GM19099 (cell line): ENCODE data around the gene IBA57.

Experiments used
- POLR2A ChIP-seq: IDR thresholded peaks from 3 replicates; pipeline ENCODE4 v1.6.1; 2011; ENCODE audit warnings: low read depth; ENCODE audit not compliant: insufficient read length; ENCODE audit errors: extremely low read depth

The IBA57 gene

DNA sequence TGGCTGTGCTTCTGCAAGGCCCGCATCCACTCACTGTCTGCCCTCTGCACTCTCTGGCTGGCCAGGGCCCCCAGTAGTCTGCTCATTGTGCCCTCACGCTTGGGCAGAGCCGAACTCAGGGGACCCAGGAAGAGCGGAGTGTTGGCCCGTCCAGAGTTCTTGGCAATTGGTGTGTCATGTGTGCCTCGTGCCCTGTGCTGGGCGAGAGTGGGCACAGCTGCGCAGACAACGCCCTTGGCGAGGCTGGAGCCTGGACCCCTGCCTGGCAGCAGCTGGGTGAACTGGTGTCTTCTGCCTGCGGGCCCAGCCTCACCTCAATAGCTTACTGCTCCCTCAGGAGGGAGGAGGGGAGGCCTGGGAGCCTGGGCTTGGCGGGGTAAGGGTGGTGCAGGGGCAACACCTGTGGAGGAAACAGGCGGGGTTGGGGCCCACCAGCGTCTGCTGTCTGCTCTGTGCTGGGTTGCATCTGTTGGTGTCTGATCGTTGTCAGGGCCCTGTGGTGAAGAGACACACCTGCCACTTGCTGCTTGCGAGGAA lies 23.4 kb upstream of the IBA57 start:
- no peak for TF ChIP-seq POLR2A

DNA sequence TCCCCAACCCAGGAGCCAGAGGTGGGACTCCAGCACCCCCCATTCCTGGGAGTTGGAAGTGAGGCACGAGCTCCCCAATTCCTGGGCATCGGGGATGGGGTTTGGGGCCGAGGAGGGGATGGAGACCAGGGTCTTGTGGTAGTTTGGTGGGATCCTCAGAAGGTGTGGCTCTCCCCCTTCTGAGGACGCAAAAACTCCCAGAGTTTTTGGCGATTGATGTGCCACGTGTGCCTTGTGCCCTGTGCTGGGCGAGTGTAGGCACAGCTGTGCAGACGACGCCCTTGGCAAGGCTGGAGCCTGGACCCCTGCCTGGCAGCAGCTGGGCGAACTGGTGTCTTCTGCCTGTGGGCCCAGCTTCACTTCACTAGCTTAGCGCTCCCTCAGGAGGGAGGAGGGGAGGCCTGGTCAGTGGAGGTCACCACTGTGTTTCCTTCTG lies 22.9 kb upstream of the IBA57 start:
- no peak for TF ChIP-seq POLR2A

DNA sequence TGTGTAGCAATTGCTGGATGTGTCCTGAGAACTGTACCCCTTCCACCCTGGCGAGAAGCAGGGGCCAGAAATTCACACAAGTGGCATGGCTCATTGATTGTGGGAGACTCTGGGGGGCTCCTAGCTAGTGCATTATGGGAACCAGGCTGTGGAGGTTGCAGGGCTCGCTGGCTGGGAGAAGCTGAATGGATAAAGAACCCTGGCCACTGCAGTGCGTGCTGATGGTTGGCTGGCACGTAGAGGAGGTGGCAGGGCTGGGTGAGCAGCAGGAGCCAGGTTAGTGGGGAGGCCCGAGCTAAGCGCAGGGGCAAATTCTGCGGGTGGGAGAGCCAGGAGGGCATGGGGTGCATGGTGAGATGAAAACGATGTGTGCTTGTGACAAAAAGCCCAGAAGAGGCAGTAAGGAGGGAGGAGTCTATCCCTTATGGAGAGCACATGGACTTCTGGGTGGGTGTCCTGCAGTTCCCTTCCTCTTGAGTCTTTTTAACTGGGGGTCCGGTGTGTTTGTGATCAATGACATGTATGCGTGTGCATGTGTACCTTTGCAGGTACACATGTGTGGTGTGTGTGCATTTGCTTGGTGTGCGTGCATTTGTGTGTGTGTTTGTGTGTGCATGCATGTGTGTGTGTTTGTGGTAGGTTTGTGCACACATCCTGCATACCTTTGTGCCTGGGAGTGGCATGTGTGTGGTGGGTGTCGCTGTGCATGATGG lies 22.0 kb upstream of the IBA57 start:
- TF ChIP-seq POLR2A = no peak

DNA sequence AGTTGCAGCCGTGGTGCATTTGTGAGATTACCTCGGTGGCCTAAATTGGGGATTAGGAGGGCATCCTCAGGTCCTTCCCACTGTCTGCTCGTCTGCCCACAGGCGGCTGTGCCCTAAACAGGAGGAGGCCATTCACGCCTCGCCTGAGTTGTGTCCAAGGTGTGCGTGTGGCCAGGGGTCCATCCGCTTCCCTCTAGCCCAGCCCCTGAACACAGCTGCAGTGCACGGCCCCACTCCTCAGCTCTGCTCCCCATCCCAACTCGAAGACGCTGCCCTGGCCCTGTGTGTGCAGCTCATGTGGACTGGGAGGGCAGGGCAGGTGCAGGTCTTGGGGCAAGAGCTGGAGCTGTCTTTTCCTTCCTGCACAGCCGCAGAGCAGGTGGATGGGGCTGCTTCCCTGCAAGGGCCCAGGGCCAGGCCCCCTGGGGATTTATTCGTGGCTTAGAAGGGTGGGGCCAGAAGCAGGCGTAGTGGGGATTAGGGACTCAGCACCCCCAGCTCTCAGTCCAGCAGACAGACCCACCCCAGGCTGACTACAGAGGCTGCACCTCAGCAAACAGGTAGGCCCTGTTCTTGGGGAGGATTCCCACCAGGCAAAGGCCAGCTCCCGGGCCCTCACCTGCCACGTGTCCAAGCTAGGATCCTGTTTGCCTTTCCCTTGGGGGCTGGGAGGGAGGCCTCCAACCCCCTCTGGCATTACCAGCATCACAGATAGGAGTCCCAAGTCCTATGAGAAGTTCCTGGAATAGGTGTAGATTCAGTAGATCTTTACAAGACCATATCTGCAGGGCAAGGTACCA lies 21.2 kb upstream of the IBA57 start:
- no peak for TF ChIP-seq POLR2A

DNA sequence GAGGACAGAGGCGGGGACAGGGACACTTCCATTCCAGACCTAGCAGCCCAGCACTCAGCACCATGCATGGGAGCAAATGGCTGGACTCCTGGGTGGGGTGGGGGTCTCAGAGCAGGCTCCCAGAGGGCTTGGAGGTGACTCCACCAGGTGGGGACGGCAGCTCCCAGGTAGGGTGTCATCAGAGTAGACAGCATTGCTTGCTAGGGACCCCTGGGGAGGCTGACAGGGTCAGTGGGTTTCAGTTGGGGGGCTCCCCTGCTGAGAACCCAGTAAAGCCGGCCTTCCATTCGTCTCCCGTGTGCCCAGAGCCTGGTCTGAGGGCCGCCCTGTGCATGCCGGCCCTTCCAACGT lies 20.6 kb upstream of the IBA57 start:
- no peak for TF ChIP-seq POLR2A

DNA sequence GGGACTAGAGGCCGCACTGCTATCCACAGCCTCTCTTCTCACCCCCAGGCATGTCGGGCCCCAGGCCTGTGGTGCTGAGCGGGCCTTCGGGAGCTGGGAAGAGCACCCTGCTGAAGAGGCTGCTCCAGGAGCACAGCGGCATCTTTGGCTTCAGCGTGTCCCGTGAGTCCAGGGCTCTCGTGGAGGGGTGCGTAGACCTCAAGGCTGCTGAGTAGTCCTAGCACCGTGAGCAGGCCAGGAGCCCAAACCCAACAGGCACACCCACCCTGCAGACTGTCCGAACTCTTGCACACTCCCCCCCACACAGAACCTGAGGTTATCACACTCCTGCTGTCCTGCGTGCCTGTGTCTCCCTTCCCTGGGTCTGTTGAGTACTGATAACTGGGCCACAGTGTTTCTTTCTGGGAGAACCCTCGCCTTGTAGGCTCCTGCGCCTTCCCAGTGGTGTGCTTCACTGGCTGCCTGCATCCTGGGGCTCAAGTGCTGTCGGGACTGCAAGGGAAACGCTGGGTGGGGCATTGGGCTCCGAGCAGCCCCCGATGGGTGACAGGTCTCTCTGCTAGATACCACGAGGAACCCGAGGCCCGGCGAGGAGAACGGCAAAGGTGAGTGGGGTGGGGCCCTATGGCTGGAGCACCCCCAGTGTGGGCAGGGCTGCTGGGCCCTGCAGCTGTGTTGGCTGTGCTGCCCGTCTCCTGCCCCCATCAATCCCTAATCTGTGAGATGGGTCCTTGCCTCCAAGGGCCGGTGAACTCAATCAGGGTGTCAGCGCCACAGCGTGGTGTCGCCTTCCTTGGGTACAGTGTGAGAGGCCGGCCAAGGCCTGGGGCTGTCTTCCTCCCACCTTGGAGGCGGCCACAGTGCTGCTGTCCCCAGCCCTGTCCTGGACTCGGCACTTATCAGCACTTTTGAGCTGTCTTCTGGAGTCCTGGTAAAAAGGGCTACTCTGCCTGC lies 19.9 kb upstream of the IBA57 start:
- TF ChIP-seq POLR2A = no peak

DNA sequence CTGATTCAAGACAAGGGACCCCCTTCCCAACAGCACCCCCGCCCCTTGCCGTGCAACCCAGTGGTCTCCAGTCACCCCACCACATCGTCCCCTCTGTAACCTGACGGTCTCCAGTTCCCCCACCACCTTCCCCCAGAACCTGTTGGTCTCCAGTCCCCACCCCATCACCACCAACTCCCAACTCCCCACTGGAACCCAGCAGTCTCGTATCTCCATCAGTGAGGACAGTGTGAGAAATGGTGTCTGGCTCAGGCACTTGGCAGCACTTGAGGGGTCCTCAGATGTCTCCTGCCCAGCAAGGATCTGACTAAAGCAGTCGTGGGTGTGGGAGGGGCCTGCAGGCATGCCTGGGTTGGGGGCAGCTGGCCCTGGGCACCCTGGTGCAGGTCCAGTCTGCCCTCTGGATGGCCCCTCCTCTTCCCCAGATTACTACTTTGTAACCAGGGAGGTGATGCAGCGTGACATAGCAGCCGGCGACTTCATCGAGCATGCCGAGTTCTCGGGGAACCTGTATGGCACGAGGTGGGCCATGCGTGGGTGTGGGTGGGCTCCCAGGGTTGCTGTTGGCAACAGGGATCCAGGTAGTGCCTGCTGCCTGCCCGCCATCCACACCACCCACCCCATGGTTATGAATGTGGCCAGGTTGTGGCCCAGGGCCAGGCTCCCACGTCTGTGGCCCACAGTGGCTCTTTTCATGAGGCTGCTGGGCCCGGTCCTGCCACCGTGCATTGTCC lies 19.0 kb upstream of the IBA57 start:
- no peak for TF ChIP-seq POLR2A

DNA sequence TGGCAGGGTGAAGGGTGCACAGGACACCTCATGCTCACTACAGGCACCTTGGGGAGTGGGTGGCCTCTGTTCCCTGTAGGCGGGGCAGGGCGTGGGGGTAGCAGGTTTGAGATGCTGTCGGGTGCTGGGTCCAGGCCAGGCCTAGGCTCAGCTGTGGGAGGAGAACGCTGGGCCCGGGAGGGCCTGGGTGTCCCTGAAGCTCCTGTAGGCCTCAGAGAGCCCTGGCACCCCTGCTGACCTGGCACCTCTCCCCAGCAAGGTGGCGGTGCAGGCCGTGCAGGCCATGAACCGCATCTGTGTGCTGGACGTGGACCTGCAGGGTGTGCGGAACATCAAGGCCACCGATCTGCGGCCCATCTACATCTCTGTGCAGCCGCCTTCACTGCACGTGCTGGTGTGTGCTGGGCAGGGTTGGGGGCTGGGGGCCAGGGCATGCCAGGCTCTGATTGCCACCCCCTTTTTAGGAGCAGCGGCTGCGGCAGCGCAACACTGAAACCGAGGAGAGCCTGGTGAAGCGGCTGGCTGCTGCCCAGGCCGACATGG lies 18.4 kb upstream of the IBA57 start:
- no peak for TF ChIP-seq POLR2A

DNA sequence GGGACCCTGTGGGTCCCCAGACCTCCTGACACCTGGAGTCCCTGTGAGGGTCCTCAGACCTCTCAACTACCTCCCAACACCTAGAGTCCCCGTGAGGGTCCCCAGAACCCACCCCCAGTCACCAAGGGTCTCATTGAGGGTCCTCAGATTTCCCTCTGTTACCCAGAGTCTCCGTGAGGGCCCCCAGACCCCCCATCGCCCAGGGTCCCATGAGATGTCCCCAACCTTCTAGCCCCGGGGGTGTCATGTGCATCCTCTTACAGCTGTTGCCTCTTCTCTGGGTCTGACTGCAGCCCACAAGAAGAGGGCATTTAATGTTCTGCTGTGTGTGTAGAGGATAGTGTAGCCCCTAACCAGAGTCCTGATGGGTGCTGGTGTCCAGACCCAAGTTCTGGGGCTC lies 17.8 kb upstream of the IBA57 start:
- TF ChIP-seq POLR2A = no peak

DNA sequence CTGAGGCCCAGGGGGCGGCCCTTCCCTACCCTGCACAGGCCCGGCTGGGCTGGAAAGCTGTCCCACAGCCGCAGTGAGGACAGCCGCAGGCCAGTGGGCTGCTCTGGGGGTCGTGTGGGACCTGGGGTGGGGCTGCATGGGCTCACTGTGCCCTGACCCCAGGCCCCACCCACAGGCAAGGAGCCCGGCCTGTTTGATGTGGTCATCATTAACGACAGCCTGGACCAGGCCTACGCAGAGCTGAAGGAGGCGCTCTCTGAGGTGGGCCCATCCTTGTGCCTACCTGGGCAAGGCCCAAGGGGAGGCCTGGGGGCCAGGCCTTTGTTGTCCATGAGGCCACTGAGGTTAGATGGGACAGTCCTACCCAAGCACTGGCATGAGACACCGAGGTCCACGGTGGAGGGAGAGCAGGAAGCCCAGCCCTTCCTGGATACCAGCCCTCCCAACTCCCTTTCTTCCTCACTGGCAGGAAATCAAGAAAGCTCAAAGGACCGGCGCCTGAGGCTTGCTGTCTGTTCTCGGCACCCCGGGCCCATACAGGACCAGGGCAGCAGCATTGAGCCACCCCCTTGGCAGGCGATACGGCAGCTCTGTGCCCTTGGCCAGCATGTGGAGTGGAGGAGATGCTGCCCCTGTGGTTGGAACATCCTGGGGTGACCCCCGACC lies 17.3 kb upstream of the IBA57 start:
- TF ChIP-seq POLR2A = no peak

DNA sequence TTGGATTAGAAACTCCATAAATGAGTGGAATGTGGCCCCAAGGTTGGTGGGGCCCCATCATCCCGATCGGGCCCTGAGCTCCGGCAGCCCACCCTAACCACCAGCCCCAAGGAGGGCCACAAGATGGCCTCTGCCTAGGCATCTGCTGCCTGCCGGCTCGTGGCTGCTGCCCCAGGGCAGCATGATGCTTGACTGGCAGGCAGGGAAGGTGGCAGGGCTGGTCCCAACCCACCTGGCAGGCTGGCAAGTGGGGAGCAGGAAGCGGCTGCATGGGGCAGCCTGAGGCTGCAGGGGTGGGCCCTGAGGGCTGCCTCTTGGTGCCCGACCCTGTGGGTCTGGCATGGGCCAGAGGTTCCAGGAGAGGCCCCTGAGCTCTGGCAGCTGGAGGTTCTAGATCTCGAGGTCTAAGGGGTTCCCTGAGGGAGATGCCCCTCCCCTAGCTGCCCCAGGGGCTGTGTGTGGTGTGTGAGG lies 16.6 kb upstream of the IBA57 start:
- no peak for TF ChIP-seq POLR2A

DNA sequence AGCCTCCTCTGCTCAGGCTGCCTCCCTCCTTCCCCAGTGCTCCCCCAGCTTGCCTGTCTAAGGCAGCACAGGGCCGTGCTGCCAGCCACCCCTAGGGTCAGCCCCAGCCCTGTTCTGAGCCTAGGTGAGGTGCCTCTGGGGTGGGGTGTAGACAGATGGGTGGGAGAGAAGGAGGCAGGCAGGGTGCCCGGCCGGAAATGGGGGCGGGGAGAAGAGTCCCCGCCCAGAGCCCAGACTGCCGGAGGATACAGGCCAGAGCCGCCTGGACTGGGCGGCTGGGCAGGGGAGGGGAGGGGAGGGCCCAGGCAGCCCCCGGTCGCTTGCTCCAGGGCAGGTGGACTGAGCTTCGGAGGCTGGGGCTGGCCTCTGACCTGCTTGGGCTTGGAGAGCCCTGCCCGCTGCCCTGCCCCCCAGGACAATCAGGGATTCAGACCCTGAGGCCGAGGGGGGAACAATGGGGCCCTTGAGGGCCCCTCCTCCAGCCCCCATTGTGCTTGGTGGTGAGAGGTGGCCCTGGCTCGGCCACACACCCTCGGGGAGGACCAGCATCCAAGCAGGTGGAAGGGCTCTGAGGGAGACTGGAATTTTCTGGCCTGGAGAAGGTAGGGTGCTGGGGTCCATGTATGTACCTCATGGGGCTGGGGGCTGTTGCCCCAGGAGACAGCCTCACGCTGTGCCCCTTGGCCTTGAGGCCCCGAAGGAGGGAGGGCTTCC lies 16.0 kb upstream of the IBA57 start, which contains the start of gene GJC2:
GJC2 (plus strand) TSS at position 525 of the 714 bp plus-strand sequence. CDS start 7,829 bp downstream, outside the sequence.
- no peak for TF ChIP-seq POLR2A

DNA sequence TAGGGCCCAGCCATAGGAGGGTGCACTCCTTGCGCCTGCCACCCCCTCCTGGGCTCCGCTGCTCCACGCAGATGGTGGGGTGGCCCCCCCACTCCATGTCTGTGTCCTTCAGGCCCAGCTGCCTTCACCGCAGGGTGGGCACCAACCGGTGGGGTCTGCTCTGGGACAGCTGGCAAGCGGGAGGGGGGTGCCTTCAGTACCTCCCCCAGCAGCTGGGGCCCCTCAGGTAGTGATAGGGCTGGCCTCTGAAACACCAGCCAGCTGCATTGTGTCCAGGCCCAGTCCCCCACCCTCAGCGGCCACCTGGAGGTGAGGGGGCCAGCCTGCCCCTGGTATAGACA lies 15.5 kb upstream of the IBA57 start:
- no peak for TF ChIP-seq POLR2A
